NCI-H146 treated with DMSO at 0.1 percent for 48 hours (cell line): Measurements from ENCODE around the gene ETNK1.
A peak's percentile ranks its signal among the peaks of the same experiment; 100 is the strongest.
"Not testable (repeated sequence)": the region's sequence is repeated elsewhere in the genome, so short reads cannot be mapped to it uniquely, and the experiment has no call there.

Experiments
- DNase-seq: peaks from one replicate; lab custom pipeline; 2025; ENCODE audit not compliant: unreplicated experiment; lab: John Stamatoyannopoulos, UW

The ETNK1 gene

DNA sequence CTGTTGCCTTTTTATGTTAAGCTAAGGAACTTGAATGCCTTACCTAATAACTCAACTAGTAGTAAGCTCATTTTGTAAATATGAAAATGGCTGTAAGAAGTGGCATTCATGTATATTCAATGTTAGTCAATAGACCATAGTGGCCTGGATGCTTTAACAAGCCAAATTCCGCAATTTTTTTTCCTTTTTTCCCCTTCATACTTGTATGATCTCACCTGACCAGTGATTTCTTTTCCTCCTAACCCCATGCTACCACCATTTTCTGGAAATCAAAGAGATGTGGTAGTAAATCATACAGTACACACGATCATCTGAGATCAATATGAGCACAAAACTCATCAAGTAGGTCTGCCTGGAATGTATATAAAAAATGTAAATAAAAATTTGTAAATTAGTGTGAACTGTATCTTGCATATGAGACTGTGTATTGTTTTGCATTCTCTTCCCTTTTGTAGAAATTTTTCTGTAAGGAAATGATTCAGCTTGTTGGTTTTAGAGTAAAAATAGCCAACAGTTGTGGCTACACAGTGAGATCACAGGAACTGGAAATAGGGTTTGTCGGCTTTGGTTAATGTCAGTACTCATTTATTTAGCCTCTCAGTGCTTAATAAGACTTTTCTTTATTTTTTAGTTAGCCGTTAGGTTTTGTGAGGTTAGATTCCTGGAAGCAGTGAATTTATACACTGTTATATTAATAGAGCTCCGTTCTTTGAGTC is 62.5 kb downstream of the ETNK1 start:
- DNase-seq: no peak

DNA sequence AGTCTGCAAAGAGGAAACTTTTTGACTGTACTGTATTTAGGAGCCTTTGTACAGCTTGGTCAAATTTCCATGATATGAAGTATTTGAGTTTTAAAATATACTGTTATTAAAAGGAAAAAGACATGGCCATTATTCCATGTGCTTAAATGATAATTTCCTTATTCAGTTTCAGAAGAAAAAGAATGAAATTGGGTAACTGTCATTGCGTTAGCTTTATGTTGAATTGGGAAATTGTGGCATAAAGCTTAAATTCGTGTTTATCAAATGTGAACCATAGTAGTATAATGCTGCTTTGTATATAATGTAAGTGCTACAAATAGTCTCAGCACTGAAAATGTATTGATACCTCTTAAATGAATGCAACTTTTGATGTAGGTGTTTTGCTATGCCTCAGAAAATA is 64.9 kb downstream of the ETNK1 start:
- DNase-seq: no peak

GRCh38 chr12:22691319-22691718 is 66.3 kb downstream of the ETNK1 start:
- DNase-seq: no peak

GRCh38 chr12:22692467-22692866 is 67.5 kb downstream of the ETNK1 start:
- not testable (repeated sequence) for DNase-seq

- no peak for DNase-seq
Measured at GRCh38 chr12:22692964-22693555, 68.1 kb downstream of the ETNK1 start.

- DNase-seq: no peak
Measured at GRCh38 chr12:22698576-22698975, 73.6 kb downstream of the ETNK1 start.

- DNase-seq: peak; percentile 68
Measured at GRCh38 chr12:22699705-22700104, 74.7 kb downstream of the ETNK1 start.

DNA sequence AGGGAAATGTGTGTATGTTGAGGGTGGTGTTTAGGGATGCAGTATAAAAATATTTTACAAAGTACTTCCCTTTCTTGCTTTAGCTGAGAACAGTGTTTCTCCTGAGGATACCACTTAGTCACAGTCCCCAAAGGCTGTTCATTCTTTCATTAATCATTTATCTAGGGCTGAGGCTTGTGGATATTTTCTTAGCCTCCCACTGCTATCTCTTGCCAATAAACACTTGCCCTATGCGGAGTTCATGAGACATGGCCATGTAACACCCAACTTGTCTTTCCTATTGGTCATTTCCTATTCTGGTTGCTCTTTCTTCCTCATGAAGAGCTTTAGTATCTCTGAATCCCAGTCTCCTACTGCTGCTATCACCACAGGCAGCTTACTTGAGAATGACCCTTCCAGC is 75.1 kb downstream of the ETNK1 start:
- DNase-seq: no peak

DNA sequence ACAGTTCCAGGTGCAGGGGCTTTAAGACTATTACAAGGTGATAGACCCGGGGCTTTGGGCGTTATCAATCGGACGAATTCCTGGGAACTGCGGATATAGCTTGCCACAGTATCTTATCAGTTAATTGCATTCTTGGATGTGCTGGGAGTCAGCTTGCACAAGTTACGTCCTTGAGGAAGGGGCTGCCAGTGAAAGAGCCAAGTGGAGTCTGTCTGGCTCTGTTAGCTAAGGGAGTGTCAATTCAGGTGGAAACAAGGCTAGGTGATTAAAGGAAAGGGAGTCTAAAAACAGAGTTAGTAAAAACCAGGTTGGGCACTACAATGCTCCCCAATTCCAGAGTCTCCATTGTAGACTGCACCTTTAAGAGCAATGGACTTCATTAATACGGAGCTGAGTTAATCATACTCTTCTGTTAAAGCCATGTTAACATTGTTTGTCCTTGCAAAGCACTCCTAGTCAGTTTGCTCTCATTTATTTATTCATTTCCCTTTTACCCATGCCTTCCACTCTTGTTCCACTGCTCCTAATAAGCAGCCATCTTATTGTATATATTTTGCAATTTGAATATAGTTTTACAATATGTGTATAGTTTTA is 76.3 kb downstream of the ETNK1 start:
- peak; percentile 10 for DNase-seq

GRCh38 chr12:22702690-22703089 is 77.7 kb downstream of the ETNK1 start:
- DNase-seq: no peak

GRCh38 chr12:22709292-22709691 is 84.3 kb downstream of the ETNK1 start:
- peak; percentile 14 for DNase-seq

GRCh38 chr12:22712083-22712482 is 87.1 kb downstream of the ETNK1 start:
- no peak for DNase-seq

DNA sequence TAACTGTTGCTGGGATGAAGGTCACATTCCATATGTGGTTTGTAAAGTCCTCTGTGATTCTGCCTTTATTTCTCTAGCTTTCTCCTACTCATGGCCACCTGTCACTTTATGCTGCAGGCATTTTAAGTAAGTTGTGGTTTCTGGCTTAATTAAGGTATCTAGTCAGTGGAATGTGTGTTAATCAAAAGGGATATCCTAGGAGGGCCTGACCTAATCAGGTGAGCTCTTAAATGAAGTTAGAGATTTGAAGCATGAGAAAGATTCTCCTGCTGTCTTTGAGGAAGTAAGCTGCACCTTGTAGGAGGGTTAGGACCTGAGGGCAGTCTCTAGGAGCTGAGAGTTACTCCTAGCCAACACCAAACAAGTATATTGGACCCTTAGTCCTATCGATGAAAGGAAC is 90.3 kb downstream of the ETNK1 start:
- no peak for DNase-seq

DNA sequence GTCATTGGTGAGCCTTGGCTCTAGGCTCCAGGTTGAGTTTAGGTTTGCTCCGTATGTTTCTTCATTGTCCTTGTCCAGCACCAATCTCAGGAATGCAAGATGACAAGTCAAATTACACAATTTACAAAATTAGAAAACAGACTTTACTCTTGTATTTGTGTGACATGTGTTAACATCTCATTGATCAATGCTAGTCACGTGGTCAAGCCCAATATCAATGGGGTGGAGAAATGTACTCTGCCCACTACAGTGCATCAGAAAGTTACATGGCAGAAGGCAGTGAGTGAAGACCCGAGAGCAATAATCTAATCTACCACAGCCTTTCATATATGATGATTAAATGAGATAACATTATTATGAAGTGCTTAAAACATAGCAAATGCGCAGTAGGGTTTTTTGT is 94.8 kb downstream of the ETNK1 start:
- no peak for DNase-seq

DNA sequence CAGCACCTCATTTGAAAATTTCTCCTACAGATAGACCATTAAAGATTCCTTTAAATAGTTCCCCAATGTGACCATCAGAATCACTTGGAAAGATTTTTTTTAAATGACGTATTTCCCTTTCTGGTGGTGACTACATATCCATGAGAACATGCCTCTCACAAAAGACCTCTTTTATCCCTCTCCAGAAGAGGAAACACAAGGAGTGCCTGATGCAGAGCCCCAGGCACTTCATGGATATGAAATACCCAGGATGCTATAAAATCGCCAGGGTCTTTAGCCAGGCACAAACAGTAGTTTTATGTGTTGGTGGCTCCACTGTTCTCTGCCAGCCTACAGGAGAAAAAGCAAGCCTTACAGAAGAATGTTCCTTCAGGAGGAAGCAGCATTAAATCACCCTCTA is 97.1 kb downstream of the ETNK1 start:
- DNase-seq: no peak

DNA sequence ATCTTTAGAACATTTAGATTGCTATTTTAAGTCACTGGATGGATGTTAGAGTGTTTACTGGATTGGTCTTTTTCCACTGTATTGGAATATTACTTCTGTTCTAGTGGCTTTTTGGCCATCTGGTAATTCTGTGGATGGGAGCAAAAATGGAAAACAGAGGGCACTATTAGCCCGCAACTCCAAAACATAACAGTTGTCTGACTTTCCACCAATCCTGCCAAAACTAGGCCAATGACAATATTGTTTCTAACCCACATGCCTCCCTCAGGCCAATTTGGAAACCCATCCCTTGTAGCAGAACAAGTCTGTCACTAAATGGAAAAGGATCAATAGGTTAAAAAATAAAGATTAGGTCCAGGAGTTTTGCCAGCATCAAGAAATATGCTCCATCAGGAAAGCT is 97.8 kb downstream of the ETNK1 start:
- DNase-seq: no peak

DNA sequence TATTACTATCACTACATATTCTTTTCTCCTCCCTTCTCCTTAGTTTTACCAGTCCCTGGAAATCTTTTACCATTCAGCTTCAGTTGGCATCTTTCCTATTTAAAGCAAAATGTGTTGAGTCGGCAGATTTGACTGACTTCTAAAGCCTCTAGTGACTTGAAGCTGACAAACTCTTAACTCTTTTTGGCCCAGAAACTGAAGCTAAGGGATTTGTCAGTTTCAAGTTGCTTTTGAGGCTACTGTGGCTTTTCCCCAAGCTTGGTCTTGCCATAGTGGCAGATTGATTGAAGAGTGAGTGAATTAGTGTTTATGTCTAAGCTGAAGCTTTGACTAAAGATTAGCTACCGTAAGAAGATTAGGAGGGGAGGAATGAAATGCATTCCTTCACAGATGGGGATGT is 104.0 kb downstream of the ETNK1 start:
- no peak for DNase-seq

- no peak for DNase-seq
Measured at GRCh38 chr12:22729431-22729956, 104.5 kb downstream of the ETNK1 start.

GRCh38 chr12:22729957-22730443 is 105.0 kb downstream of the ETNK1 start:
- no peak for DNase-seq

DNA sequence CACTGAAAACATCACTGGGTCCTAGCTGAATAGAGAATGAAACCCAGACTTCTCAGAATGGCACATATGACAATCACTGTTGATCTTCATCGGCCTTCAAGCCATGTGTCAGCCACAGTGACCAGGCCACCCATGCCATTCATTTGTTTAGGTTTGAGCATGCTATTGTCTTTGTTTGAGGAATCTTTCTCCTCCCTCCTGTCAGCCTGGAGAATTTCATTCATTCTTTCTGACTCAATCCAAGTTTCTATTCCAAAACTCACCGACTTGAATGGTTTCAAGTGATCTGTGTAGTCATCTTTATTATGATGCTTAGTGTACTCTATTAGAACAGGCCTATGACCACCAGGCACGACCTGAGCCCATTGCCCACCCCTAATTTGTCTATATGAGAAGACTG is 106.3 kb downstream of the ETNK1 start:
- no peak for DNase-seq

- no peak for DNase-seq
Measured at GRCh38 chr12:22733756-22734155, 108.8 kb downstream of the ETNK1 start.

DNA sequence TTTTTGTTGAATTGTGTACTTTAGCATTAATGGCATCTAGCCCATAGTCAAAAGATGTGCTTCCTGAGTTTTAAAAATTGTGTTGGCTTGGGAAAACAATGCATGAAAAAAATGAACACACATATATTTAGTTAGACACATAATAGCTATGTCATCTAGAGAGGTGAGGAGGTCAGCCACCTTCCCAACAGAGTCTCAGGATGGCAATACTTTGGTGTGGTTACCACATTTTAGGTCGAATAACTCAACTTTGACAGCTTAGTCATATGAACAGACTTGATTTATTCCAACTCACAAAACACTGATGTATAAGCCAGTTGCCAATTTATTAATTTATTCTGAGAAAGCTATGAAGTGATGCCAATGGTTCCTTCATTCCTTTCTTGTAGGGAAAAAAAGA is 114.0 kb downstream of the ETNK1 start:
- DNase-seq: no peak
